GM12891 (cell line): ENCODE data around the gene FBXW9.

Source experiments
- POLR2A ChIP-seq: IDR thresholded peaks from 2 replicates; pipeline ENCODE4 v1.6.1; 2011; ENCODE audit warnings: low read depth, low read length, control low read depth
- TAF1 ChIP-seq: IDR thresholded peaks from 2 replicates; pipeline ENCODE4 v1.6.1; 2011; ENCODE audit warnings: low read depth, low read length, control low read depth

- TF ChIP-seq TAF1 (no peak), POLR2A (no peak)
These were observed 31.5 kb upstream of the FBXW9 start for GRCh38 chr19:12727745-12728433.
